Effector memory CD4-positive, alpha-beta T cell (primary cell): ENCODE measurements around the gene BRINP3.
"Not testable (repeated sequence)": the region's sequence is repeated elsewhere in the genome, so short reads cannot be mapped to it uniquely, and the experiment has no call there.

ENCODE experiments used
- DNase-seq, 3 donors: peaks; one replicate each; pipeline ENCODE4 v3.0.0-alpha.2; 2020
- H3K27ac ChIP-seq: 2 replicates; pipeline ENCODE4 v1.7.0; 2013; ENCODE audit warnings: mild to moderate bottlenecking, low read length, moderate library complexity; ENCODE audit not compliant: insufficient read depth, poor library complexity, severe bottlenecking
- H3K27me3 ChIP-seq: replicated peaks from 2 replicates; pipeline ENCODE4 v1.7.0; 2013; ENCODE audit warnings: mild to moderate bottlenecking, low read length; ENCODE audit not compliant: insufficient read depth, control insufficient read depth, poor library complexity, severe bottlenecking
- H3K36me3 ChIP-seq: 2 replicates; pipeline ENCODE4 v1.7.0; 2013; ENCODE audit warnings: mild to moderate bottlenecking, low read length, moderate library complexity; ENCODE audit not compliant: control insufficient read depth, insufficient read depth
- H3K4me1 ChIP-seq: 2 replicates; pipeline ENCODE4 v1.7.0; 2013; ENCODE audit warnings: low read length, mild to moderate bottlenecking; ENCODE audit not compliant: control insufficient read depth, insufficient read depth, poor library complexity, severe bottlenecking
- H3K4me3 ChIP-seq: 2 replicates; pipeline ENCODE4 v1.7.0; 2013; ENCODE audit warnings: low read length, low read depth, mild to moderate bottlenecking; ENCODE audit not compliant: insufficient read depth, poor library complexity, severe bottlenecking
- H3K9me3 ChIP-seq: 2 replicates; pipeline ENCODE4 v1.7.0; 2013; ENCODE audit warnings: mild to moderate bottlenecking, low read length, moderate library complexity; ENCODE audit not compliant: control insufficient read depth

Gene BRINP3

DNA sequence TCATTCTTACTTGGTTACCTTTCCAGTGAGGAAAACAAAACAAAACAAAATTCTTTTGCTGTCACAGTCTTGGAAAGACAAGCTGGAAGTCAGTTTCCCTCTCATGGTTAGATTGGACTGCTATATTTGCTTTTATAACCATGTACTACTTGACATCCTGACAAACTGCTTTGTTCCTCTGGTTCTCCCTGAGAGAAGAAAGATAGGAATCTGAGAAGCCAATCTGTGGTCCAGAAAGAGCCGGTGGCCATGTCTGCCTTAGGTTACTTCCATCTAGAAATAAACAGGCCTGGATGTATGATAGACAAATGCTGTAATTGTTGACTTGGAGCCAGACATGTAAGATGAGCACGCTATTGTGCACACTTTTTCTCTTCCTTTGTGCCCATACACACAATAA is 330.0 kb downstream of the BRINP3 start:
- Histone ChIP-seq H3K4me3 (no peak overlapping the region), H3K36me3 (no peaks in the 10 kb centered on the region), H3K9me3 (no peaks in the 10 kb centered on the region), H3K27ac (no peak overlapping the region), H3K4me1 (no peaks in the 10 kb centered on the region), H3K27me3 (no peaks in the 10 kb centered on the region)
- no peak for DNase-seq

DNA sequence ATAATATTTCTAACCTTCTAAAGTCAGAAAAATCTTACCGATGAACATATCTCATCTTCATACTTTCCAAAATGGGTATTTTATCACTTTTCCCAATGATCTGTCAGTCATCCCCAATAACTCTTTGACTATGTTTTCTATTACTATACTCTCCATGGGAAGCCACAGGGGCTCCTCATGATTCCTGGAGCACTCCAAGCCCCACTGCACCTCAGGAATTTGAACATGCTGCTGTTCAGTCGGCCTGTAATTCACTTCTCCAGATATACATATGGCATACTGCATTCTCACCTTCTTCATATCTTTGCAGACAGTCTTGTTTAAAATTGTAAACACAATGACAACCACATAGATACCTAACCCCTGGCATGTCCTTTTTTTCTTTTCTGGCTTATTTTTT is 333.0 kb downstream of the BRINP3 start:
- Histone ChIP-seq H3K36me3 (no peaks in the 10 kb centered on the region), H3K27me3 (no peaks in the 10 kb centered on the region), H3K9me3 (no peaks in the 10 kb centered on the region), H3K4me1 (no peaks in the 10 kb centered on the region), H3K4me3 (no peak overlapping the region), H3K27ac (no peak overlapping the region)
- DNase-seq, result no peak

DNA sequence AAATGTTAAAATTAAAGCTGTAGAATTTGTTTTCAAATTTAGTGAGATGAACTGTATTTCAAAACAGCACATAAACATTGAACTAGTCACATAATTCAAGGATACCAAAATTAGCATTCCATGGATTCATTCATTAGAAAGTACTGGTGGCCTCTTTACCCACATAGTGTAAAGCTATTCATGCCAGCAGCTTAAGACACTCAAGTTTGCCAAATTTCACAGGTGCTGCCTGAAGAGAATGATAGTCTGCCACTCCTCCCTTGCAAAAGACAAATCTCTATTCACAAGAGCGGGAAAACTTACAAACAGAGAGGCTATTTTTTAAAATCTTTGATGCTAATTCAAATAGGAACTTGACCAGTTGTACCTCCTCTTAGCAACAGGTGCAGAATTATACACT is 337.0 kb downstream of the BRINP3 start:
- Histone ChIP-seq H3K9me3 (no peaks in the 10 kb centered on the region), H3K27ac (no peak overlapping the region), H3K36me3 (no peaks in the 10 kb centered on the region), H3K27me3 (no peaks in the 10 kb centered on the region), H3K4me1 (no peaks in the 10 kb centered on the region), H3K4me3 (no peak overlapping the region)
- no peak for DNase-seq

DNA sequence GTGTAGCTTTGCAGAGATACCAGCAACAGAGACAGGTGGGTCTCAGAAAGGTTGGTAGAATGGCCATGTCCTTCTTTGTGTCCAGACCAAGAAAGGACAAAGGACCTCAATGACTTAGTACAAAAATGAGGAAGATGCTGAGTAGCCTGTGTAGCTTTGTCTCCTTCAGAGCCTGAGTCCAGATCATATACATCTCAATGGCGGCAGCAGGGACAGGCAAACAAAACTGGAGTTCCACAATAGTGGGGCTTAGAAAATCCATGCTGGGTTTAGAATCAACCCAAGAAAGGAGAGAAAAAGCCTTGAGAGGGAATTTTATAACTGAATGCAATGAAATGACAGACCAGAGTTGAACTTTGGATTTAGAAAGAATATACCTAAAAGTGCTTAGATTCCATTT is 339.0 kb downstream of the BRINP3 start:
- Histone ChIP-seq H3K9me3 (no peaks in the 10 kb centered on the region), H3K36me3 (no peaks in the 10 kb centered on the region), H3K27me3 (no peaks in the 10 kb centered on the region), H3K4me1 (no peaks in the 10 kb centered on the region), H3K4me3 (no peak overlapping the region), H3K27ac (no peak overlapping the region)
- no peak for DNase-seq

DNA sequence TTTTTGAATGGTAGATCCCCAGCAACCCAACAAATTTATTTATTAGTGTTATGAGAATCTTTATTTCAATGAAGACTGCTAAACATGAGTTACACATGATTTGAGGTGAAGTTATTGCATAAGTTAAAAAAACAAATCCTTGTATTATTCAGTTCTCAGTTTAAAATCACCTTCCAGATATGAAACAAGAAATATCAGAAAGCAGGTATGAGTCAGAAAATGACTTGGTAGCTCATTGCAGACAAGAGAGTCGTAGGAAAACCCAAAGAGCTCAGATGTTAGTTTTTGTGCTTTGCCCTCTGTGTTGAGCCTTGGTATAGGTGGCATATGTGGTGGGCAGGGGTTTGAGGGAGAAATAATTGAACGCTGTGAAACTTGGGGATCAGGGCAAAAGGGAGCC is 339.4 kb downstream of the BRINP3 start:
- H3K27me3 ChIP-seq, result no peaks in the 10 kb centered on the region
- no peak for DNase-seq
- H3K27ac ChIP-seq, result no peak overlapping the region
- no peak overlapping the region for H3K4me3 ChIP-seq
- H3K9me3 ChIP-seq, result no peaks in the 10 kb centered on the region
- no peaks in the 10 kb centered on the region for H3K4me1 ChIP-seq
- H3K36me3 ChIP-seq, result no peaks in the 10 kb centered on the region

DNA sequence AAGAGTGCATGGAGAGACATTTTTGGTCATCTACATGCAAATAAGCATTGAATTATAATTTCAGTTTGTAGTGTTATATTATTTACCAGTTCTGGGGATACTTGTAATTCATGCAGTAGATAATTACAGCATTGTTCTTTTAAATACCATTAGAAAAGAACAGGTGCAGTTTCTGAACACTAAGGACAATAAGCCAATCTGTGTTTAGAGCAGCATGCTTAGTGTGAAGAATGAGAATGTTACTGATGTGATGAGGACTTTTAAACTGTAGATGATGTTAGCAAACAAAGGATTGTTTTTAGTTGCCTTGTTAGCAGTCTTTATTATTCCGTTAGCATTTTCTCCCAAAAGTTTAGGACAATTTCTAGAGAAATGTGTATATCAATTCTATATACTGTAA is 348.3 kb downstream of the BRINP3 start:
- no peak for DNase-seq
- Histone ChIP-seq H3K27ac (no peak overlapping the region), H3K4me1 (no peaks in the 10 kb centered on the region), H3K4me3 (no peak overlapping the region), H3K27me3 (no peaks in the 10 kb centered on the region), H3K36me3 (no peaks in the 10 kb centered on the region), H3K9me3 (no peaks in the 10 kb centered on the region)

DNA sequence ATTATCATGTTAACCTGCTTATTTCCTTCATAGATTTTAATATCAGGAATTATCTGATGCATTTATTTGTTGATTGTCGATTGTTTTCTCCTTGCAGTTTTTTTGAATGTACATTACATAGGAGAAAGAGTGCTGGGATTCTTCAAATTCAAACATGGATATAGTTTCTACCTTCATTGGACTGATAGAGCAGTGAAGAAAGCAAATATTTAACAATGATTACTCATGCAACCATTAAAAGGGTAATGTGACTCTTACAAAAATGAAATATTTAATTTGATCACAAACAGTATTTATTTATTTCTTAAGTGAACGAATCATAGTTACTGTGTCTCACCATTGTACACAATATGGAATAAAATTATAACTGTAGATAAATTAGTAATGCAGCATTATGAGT is 350.9 kb downstream of the BRINP3 start:
- Histone ChIP-seq H3K4me1 (no peaks in the 10 kb centered on the region), H3K36me3 (no peaks in the 10 kb centered on the region), H3K9me3 (no peaks in the 10 kb centered on the region), H3K27ac (no peak overlapping the region), H3K27me3 (no peaks in the 10 kb centered on the region), H3K4me3 (no peak overlapping the region)
- DNase-seq, result no peak

DNA sequence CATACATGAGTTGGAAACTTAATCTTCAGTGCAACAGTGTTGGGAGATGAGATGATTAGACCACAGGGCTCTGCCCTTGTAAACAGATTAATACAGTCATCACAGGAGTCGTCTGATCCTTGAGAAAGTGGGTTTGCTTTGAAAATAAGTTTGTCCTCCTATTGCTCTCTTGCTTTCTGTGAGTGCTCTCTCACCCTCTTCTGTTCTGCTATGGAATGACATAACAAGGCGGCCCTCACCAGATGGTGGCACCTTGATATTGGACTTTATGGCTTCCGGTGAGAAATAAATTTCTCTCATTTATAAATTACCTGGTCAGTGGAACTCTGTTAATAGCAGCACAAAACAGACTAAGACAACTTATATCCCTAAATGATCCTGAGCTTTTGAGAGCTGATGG is 353.6 kb downstream of the BRINP3 start:
- Histone ChIP-seq H3K4me1 (no peaks in the 10 kb centered on the region), H3K4me3 (no peak overlapping the region), H3K27ac (no peak overlapping the region), H3K27me3 (no peaks in the 10 kb centered on the region), H3K36me3 (no peaks in the 10 kb centered on the region), H3K9me3 (no peaks in the 10 kb centered on the region)
- no peak for DNase-seq

DNA sequence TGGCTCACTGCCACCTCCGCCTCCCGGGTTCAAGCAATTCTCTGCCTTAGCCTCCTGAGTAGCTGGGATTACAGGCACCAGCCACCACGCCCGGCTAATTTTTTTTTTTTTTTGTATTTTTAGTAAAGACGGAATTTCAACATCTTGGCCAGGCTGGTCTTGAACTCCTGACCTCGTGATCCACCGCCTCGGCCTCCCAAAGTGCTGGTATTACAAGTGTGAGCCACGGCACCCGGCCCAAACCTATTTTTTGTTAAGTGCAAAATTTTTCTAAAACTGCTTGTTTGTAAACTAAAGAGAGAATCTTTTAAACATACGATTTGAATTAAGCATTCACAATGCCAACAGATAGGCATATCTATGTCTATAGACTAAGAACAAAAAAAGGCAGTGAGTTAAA is 357.1 kb downstream of the BRINP3 start:
- not testable (repeated sequence) for DNase-seq

DNA sequence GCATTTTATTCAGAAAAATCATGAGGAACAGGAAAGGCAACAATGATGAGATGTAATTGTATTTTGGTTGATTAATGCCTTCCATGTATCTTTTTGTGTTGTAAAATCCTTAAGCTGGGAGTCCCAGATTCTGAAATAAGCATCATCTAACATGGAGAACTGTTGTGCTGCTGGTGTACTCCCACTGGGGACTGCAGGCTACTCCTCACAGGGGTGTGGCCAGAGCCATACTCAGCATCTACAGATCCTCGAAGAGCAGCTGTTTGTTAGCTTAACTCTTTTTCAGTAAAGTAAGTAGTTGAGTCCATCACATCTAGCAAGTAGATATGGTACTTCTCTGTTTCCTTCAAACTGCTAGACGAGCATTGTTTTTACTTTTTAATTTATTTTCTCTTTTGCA is 358.0 kb downstream of the BRINP3 start:
- no peaks in the 10 kb centered on the region for H3K4me1 ChIP-seq
- no peak overlapping the region for H3K4me3 ChIP-seq
- no peaks in the 10 kb centered on the region for H3K27me3 ChIP-seq
- H3K9me3 ChIP-seq, result no peaks in the 10 kb centered on the region
- DNase-seq, result no peak
- no peaks in the 10 kb centered on the region for H3K36me3 ChIP-seq
- no peak overlapping the region for H3K27ac ChIP-seq

More for the DNA sequence above, 357.1 kb downstream of the BRINP3 start:
- not testable (repeated sequence) for H3K4me1 ChIP-seq, H3K4me3 ChIP-seq, H3K27ac ChIP-seq, H3K36me3 ChIP-seq, H3K9me3 ChIP-seq, H3K27me3 ChIP-seq

DNA sequence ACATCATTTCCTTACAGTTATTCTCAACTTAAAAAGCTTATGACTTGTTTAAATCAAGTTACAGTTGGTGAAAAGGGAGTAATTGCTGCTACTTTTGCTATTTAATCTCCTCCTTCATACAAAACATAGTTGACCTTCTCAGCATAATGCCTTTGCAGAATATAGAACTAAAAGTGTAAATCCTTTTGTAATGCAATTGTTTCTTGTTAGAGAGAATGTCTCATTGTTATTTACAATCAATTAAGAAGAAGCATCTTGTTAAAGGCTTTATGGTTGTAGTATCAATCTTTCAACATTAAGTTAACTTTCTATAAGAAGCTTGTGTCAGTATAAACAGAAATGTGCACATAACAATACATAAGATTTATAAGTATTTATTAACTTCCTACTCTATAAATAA is 360.7 kb downstream of the BRINP3 start:
- Histone ChIP-seq H3K27me3 (no peaks in the 10 kb centered on the region), H3K4me1 (no peaks in the 10 kb centered on the region), H3K36me3 (no peaks in the 10 kb centered on the region), H3K27ac (no peak overlapping the region), H3K4me3 (no peak overlapping the region), H3K9me3 (no peaks in the 10 kb centered on the region)
- DNase-seq, result no peak
